ENCODE results near the gene IKZF1.

DNA sequence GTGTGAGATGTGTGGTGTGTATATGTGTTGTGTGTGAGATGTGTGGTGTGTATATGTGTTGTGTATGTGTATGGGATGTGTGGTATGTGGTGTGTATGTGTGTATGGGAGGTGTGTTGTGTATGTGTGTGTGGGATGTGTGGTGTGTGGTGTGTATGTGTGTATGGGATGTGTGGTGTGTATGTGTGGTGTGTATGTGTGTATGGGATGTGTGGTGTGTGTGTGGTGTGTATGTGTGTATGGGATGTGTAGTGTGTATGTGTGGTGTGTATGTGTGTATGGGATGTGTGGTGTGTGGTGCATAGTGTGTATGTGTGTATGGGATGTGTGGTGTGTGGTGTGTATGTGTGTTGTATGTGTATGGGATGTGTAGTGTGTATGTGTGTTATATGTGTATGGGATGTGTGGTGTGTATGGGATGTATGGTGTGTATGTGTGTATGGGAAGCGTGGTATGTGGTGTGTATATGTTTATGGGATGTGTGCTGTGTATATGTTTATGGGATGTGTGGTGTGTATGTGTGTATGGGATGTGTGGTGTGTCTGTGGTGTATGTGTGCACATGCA, 30.8 kb downstream of the IKZF1 start:
- TF ChIP-seq, protein P1, sequence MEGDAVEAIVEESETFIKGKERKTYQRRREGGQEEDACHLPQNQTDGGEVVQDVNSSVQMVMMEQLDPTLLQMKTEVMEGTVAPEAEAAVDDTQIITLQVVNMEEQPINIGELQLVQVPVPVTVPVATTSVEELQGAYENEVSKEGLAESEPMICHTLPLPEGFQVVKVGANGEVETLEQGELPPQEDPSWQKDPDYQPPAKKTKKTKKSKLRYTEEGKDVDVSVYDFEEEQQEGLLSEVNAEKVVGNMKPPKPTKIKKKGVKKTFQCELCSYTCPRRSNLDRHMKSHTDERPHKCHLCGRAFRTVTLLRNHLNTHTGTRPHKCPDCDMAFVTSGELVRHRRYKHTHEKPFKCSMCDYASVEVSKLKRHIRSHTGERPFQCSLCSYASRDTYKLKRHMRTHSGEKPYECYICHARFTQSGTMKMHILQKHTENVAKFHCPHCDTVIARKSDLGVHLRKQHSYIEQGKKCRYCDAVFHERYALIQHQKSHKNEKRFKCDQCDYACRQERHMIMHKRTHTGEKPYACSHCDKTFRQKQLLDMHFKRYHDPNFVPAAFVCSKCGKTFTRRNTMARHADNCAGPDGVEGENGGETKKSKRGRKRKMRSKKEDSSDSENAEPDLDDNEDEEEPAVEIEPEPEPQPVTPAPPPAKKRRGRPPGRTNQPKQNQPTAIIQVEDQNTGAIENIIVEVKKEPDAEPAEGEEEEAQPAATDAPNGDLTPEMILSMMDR (IDR thresholded peaks at IDR 0.05) = no peak
- TF ChIP-seq EZH2 (IDR thresholded peaks at IDR 0.05) (no peak), EZH2phosphoT487 (IDR thresholded peaks at IDR 0.05) (no peak)

All from neural progenitor cell (in vitro differentiated cells).